ENCODE data around the gene KBTBD12. TPM values are rescaled to one million over a fixed set of nuclear protein-coding genes. Genes with fewer than 3 reads are reported as not detected.

The KBTBD12 gene
- total RNA-seq, 1 donor from 2014 or later = 0.29 TPM

GRCh38 chr3:128001576-128001975 is 86.5 kb downstream of the KBTBD12 start:
- H3K27ac Mint-ChIP-seq = no peak overlapping the region
- peaks cover 6% of the 10 kb centered on the region for H3K9me3 Mint-ChIP-seq (ENCODE audit: low read depth)
- no peak for DNase-seq (ENCODE audit: low spot score, unreplicated experiment)
- peaks cover 14% of the 10 kb centered on the region for H3K27me3 Mint-ChIP-seq
- TF ChIP-seq CTCF (IDR thresholded peaks at IDR 0.05; ENCODE audit: unreplicated experiment) = no peak
- no peak overlapping the region for H3K4me3 Mint-ChIP-seq (ENCODE audit: low read depth)
- H3K4me1 Mint-ChIP-seq (ENCODE audit: low read depth) = peaks cover 15% of the 10 kb centered on the region
- no peaks in the 10 kb centered on the region for H3K36me3 Mint-ChIP-seq (ENCODE audit: insufficient read depth)

- H3K27me3 Mint-ChIP-seq = peaks cover 11% of the 10 kb centered on the region
- H3K36me3 Mint-ChIP-seq (ENCODE audit: insufficient read depth) = no peaks in the 10 kb centered on the region
- no peak for TF ChIP-seq CTCF (IDR thresholded peaks at IDR 0.05; ENCODE audit: unreplicated experiment)
- DNase-seq (ENCODE audit: low spot score, unreplicated experiment) = no peak
- H3K27ac Mint-ChIP-seq = no peak overlapping the region
- H3K4me1 Mint-ChIP-seq (ENCODE audit: low read depth) = peaks cover 6% of the 10 kb centered on the region
- H3K4me3 Mint-ChIP-seq (ENCODE audit: low read depth) = no peak overlapping the region
- peaks cover 5% of the 10 kb centered on the region for H3K9me3 Mint-ChIP-seq (ENCODE audit: low read depth)
Measured at GRCh38 chr3:128004661-128005060, 89.6 kb downstream of the KBTBD12 start.

- H3K36me3 Mint-ChIP-seq (ENCODE audit: insufficient read depth) = no peaks in the 10 kb centered on the region
- no peaks in the 10 kb centered on the region for H3K9me3 Mint-ChIP-seq (ENCODE audit: low read depth)
- H3K27me3 Mint-ChIP-seq = peaks cover 7% of the 10 kb centered on the region
- H3K4me3 Mint-ChIP-seq (ENCODE audit: low read depth) = no peak overlapping the region
- no peak for DNase-seq (ENCODE audit: low spot score, unreplicated experiment)
- no peak overlapping the region for H3K27ac Mint-ChIP-seq
- peaks cover 5% of the 10 kb centered on the region for H3K4me1 Mint-ChIP-seq (ENCODE audit: low read depth)
- no peak for TF ChIP-seq CTCF (IDR thresholded peaks at IDR 0.05; ENCODE audit: unreplicated experiment)
Measured at GRCh38 chr3:128006061-128007032, 91.3 kb downstream of the KBTBD12 start.

GRCh38 chr3:128007033-128007424 is 92.0 kb downstream of the KBTBD12 start:
- Mint-ChIP-seq H3K27me3 (peaks cover 4% of the 10 kb centered on the region), H3K27ac (no peak overlapping the region), H3K4me3 (ENCODE audit: low read depth) (no peak overlapping the region), H3K4me1 (ENCODE audit: low read depth) (peaks cover 8% of the 10 kb centered on the region), H3K9me3 (ENCODE audit: low read depth) (no peaks in the 10 kb centered on the region), H3K36me3 (ENCODE audit: insufficient read depth) (no peaks in the 10 kb centered on the region)
- DNase-seq (ENCODE audit: low spot score, unreplicated experiment) = no peak
- no peak for TF ChIP-seq CTCF (IDR thresholded peaks at IDR 0.05; ENCODE audit: unreplicated experiment)

GRCh38 chr3:128009952-128010846 is 95.2 kb downstream of the KBTBD12 start:
- no peak for DNase-seq (ENCODE audit: low spot score, unreplicated experiment)
- Mint-ChIP-seq H3K36me3 (ENCODE audit: insufficient read depth) (no peaks in the 10 kb centered on the region), H3K4me3 (ENCODE audit: low read depth) (no peak overlapping the region), H3K4me1 (ENCODE audit: low read depth) (peaks cover 8% of the 10 kb centered on the region), H3K9me3 (ENCODE audit: low read depth) (no peaks in the 10 kb centered on the region), H3K27ac (no peak overlapping the region), H3K27me3 (no peaks in the 10 kb centered on the region)
- TF ChIP-seq CTCF (IDR thresholded peaks at IDR 0.05; ENCODE audit: unreplicated experiment) = no peak
